ENCODE results near the gene ANTXR2.
"Not testable (repeated sequence)": the region's sequence is repeated elsewhere in the genome, so short reads cannot be mapped to it uniquely, and the experiment has no call there.

ANTXR2 gene

DNA sequence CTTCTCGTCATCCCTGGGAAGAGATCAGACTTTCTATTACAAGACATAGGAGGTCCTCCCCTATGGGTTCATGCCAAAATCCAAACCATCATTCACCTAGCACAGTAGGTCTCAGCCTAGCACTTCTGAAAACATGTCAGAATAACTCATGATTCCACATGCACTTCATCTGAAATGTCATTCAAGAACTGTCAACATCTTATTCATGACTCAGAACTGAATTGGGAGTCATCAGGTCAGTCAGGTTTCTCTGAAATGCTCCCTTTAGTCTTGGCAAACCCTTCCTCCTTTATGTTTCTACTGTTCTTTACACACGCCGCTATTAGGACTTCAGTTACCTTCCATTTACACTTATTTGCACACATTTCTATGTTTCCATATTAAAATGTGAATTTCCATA, 67.2 kb downstream of the ANTXR2 start:
- Mint-ChIP-seq H3K9me3 (no peaks in the 10 kb centered on the region), H3K27ac (no peak overlapping the region), H3K27me3 (no peaks in the 10 kb centered on the region), H3K36me3 (peaks cover 36% of the 10 kb centered on the region), H3K4me3 (no peak overlapping the region), H3K4me1 (peaks cover 41% of the 10 kb centered on the region)

DNA sequence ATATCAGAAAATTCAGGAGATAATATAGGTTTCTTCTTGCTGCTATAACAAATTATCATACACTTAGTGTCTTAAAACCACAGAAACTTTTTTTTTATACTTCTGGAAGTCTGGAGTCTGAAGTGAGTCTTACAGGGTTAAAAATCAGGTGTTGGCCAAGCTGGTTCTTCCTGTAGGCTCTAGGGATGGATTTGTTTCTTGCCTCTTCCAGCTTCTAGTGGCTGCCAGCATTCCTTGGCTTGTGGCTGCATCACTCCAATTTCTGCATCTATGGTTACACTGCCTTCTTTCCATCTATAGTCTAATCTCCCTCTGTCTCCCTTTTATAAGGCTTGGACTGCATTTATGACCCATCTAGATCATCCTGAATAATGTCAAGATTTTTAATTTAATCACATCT, 68.7 kb downstream of the ANTXR2 start:
- peaks cover 33% of the 10 kb centered on the region for H3K4me1 Mint-ChIP-seq
- no peaks in the 10 kb centered on the region for H3K9me3 Mint-ChIP-seq
- no peak overlapping the region for H3K4me3 Mint-ChIP-seq
- H3K36me3 Mint-ChIP-seq, result peaks cover 36% of the 10 kb centered on the region
- H3K27me3 Mint-ChIP-seq, result no peaks in the 10 kb centered on the region
- H3K27ac Mint-ChIP-seq, result no peak overlapping the region

DNA sequence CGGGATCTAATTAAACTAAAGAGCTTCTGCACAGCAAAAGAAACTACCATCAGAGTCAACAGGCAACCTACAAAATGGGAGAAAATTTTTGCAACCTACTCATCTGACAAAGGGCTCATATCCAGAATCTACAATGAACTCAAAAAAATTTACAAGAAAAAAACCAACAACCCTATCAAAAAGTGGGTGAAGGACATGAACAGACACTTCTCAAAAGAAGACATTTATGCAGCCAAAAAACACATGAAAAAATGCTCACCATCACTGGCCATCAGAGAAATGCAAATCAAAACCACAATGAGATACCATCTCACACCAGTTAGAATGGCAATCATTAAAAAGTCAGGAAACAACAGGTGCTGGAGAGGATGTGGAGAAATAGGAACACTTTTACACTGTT, 70.5 kb downstream of the ANTXR2 start:
- not testable (repeated sequence) for H3K27me3 Mint-ChIP-seq, H3K9me3 Mint-ChIP-seq, H3K4me3 Mint-ChIP-seq, H3K27ac Mint-ChIP-seq
- Mint-ChIP-seq H3K4me1 (peaks cover 34% of the 10 kb centered on the region), H3K36me3 (peaks cover 30% of the 10 kb centered on the region)

DNA sequence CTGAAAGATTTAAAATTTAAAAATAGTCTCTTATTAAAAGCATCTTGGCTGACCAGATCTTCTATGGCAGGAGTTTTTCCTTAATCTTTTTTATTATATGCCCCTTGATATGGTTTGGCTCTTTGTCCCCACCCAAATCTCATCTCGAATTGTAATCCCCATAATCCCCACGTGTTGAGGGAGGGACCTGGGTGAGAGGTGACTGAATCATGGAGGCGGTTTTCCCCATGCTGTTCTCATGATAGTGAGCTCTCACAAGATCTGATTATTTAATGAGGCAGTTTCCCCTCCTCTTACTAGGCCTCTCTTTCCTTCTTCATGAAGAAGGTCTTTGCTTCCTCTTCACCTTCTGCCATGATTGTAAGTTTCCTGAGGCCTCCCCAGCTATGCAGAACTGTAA, 74.0 kb downstream of the ANTXR2 start:
- H3K27ac Mint-ChIP-seq, H3K4me3 Mint-ChIP-seq, H3K9me3 Mint-ChIP-seq, H3K27me3 Mint-ChIP-seq: not testable (repeated sequence)
- peaks cover 24% of the 10 kb centered on the region for H3K4me1 Mint-ChIP-seq
- H3K36me3 Mint-ChIP-seq, result peaks cover 13% of the 10 kb centered on the region

DNA sequence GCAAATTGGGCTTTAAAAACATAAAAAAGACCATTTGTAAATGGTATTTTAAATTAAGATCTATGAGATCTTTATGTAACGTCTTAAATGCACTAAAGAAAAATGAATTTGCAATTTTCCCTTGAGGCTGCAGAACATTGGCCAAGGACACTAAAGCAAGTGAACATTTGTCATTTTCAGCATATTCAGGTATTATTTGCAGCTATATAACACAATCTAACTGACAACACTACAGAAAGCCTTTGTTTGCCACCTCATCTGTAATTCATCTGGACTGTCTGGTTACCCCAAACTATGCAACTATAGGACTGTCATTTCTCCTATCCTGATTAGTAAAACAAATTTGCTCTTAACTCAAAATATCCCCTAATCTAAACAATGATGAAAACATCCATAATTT, 74.8 kb downstream of the ANTXR2 start:
- H3K27ac Mint-ChIP-seq, result no peak overlapping the region
- H3K4me3 Mint-ChIP-seq, result no peak overlapping the region
- H3K4me1 Mint-ChIP-seq, result peaks cover 30% of the 10 kb centered on the region
- no peaks in the 10 kb centered on the region for H3K27me3 Mint-ChIP-seq
- peaks cover 15% of the 10 kb centered on the region for H3K36me3 Mint-ChIP-seq
- no peaks in the 10 kb centered on the region for H3K9me3 Mint-ChIP-seq

DNA sequence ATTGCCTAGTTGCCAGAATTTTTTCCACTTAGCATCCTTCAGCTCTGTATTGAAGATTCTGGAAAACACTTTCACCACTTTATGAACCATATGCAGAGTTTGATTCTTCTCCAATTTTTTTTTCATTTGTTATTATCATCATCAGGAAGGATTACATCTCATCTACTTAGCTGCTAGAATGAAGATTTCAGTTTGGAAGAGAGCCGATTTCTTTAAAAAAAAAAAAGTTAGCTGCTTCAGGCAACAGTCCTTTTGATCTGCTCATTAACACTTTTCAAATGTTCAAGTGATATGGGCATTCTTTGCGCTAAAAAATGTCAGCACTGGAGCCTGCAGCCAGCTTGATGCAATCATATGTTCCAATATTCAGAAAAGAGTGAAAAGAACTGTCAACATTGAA, 76.2 kb downstream of the ANTXR2 start:
- H3K36me3 Mint-ChIP-seq, result peaks cover 14% of the 10 kb centered on the region

DNA sequence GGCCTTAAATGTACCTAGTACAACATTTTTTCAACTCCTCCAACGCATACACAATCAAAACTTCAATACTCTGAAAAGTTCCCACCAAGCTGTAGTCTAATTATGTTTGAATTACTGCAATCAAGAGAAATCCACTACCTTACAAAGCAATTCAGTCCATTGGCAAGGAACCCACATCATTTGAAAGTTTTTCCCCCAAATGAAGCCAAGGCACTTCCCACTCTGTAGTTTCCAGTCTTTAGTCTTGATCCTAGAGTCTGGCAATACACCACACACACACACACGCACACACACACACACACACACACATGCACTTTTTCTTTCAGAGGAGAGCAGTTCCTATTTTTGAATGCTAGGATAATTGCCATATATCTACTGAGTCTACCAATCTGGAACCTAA, 79.6 kb downstream of the ANTXR2 start:
- Mint-ChIP-seq H3K27ac (no peak overlapping the region), H3K4me1 (peaks cover 48% of the 10 kb centered on the region), H3K27me3 (no peaks in the 10 kb centered on the region), H3K9me3 (no peaks in the 10 kb centered on the region), H3K4me3 (no peak overlapping the region), H3K36me3 (peaks cover 13% of the 10 kb centered on the region)

More for the DNA sequence above, 76.2 kb downstream of the ANTXR2 start:
- Mint-ChIP-seq H3K4me1 (peaks cover 36% of the 10 kb centered on the region), H3K4me3 (no peak overlapping the region), H3K27me3 (no peaks in the 10 kb centered on the region), H3K27ac (no peak overlapping the region), H3K9me3 (no peaks in the 10 kb centered on the region)

DNA sequence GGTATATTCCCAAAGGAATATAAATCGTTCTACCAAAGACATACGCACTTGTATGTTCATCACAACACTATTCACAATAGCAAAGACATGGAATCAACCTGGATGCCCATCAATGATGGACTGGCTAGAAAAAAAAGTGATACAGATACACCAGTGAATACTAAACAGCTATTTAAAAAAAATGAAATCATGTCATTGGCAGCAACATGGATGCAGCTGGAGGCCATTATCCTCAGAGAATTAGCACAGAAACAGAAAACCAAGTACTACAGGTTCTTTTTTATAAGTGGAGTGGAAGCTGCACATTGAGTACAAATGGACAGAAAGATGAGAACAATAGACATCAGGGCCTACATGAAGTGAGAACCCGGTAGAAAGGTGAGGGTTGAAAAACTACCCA, 81.4 kb downstream of the ANTXR2 start:
- Mint-ChIP-seq H3K4me1 (peaks cover 40% of the 10 kb centered on the region), H3K27ac (no peak overlapping the region), H3K4me3 (no peak overlapping the region), H3K36me3 (peaks cover 13% of the 10 kb centered on the region), H3K9me3 (no peaks in the 10 kb centered on the region), H3K27me3 (no peaks in the 10 kb centered on the region)

DNA sequence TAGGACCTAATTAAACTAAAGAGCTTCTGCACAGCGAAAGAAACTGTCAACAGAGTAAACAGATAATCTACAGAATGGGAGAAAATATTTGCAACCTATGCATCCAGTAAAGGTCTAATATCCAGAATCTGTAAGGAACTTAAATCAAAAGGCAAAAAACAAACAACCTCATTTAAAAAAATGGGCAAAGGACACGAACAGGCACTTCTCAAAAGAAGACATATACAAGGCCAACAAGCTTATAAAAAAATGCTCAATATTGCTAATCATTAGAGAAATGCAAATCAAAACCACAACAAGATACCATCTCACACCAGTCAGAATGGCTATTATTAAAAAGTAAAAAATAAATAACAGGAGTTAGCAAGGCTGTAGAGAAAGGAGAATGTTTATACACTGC, 81.9 kb downstream of the ANTXR2 start:
- peaks cover 13% of the 10 kb centered on the region for H3K36me3 Mint-ChIP-seq
- not testable (repeated sequence) for H3K4me3 Mint-ChIP-seq, H3K9me3 Mint-ChIP-seq, H3K27ac Mint-ChIP-seq, H3K27me3 Mint-ChIP-seq
- peaks cover 40% of the 10 kb centered on the region for H3K4me1 Mint-ChIP-seq

DNA sequence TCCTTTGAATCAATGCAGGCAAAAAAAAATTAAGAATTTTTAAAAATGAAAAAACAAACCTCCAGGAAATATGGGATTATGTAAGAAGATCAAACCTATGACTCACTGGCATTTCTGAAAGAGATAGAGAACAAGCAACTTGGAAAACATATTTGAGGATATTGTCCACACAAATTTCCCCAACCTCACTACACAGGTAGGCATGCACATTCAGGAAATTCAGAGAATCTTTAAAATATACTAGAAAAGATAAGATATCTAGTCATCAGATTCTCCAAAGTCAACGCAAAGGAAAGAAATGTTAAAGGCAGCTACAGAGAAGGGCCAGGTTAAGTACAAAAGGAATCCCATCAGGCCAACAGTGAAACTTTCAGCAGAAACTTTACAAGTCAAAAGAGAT, 85.6 kb downstream of the ANTXR2 start:
- Mint-ChIP-seq H3K4me3 (no peak overlapping the region), H3K9me3 (no peaks in the 10 kb centered on the region), H3K36me3 (peaks cover 10% of the 10 kb centered on the region), H3K27ac (no peak overlapping the region), H3K27me3 (no peaks in the 10 kb centered on the region), H3K4me1 (peaks cover 22% of the 10 kb centered on the region)

DNA sequence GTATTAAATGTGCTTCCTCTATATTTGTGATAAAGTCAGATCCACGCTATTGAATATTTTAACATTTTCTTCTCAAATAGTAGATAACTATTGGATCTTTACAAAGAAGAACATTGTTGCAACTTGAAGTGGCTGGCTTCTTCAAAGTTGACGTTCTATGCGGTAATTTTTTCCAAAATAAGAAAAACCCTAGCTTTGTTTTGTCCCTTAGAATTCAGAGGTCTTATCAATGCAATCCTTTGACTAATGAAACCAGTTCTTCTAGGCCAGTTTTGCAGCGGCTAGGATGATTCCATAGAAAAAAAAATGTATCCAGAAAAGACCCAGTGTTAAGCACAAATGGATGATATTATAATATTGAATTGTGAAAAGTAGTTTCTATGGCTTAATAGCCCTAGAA, 89.6 kb downstream of the ANTXR2 start:
- peaks cover 2% of the 10 kb centered on the region for H3K4me1 Mint-ChIP-seq
- H3K36me3 Mint-ChIP-seq, result peaks cover 8% of the 10 kb centered on the region
- no peak overlapping the region for H3K4me3 Mint-ChIP-seq
- H3K9me3 Mint-ChIP-seq, result no peaks in the 10 kb centered on the region
- H3K27me3 Mint-ChIP-seq, result no peaks in the 10 kb centered on the region
- H3K27ac Mint-ChIP-seq, result no peak overlapping the region

DNA sequence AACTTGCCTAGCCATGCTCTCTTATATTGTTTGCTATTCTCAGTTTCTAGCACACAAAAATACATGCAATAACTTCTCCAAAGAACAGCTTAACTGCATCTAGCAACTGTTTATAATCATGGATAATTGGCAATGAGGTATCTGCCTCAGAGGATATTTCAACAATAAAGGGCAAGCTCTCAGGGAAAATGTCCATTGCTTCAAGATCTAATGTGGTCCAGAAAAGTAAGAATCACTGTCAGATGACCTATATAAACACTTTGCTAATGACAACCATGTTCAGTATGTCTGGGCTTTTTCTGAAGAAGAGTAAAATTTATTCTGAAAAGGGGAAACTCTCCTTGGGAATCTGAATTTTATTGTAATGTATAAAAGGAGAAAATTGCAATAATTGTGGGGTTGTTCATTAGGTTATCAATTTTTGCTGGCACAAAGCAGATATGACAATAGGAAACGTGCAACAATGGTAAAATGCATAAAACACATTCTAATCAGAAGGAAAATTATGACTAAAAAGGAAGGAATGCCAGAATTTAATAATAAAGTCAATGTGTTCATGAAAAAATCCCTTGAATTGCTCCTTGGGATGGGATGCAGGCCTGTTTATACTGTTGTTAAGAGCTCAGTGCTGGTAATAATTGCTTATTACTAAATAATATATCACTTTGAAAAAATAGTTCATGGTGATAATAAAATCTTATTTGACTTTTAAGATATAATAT, 90.3 kb downstream of the ANTXR2 start:
- no peak overlapping the region for H3K27ac Mint-ChIP-seq
- no peaks in the 10 kb centered on the region for H3K27me3 Mint-ChIP-seq
- no peak overlapping the region for H3K4me3 Mint-ChIP-seq
- no peaks in the 10 kb centered on the region for H3K4me1 Mint-ChIP-seq
- H3K9me3 Mint-ChIP-seq, result no peaks in the 10 kb centered on the region
- H3K36me3 Mint-ChIP-seq, result peaks cover 8% of the 10 kb centered on the region

DNA sequence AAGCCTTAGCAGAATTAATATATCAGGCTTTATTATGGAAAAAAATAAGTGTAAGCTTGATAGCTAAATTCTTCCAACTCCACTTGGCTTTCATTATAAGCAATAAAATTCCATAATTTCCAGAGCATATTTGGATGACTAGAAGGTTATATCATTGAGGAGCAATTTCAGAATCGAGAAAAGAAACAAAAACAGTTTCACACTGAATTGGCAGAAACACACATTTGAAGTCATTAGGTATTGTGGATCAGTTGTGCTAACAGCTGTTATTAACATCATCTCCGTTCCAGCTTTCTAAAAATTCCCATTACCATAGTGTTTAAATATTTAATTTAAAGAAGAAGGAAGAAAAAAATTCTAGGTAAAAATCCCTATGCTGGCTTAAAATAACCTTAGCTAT, 92.6 kb downstream of the ANTXR2 start:
- H3K9me3 Mint-ChIP-seq, result no peaks in the 10 kb centered on the region

DNA sequence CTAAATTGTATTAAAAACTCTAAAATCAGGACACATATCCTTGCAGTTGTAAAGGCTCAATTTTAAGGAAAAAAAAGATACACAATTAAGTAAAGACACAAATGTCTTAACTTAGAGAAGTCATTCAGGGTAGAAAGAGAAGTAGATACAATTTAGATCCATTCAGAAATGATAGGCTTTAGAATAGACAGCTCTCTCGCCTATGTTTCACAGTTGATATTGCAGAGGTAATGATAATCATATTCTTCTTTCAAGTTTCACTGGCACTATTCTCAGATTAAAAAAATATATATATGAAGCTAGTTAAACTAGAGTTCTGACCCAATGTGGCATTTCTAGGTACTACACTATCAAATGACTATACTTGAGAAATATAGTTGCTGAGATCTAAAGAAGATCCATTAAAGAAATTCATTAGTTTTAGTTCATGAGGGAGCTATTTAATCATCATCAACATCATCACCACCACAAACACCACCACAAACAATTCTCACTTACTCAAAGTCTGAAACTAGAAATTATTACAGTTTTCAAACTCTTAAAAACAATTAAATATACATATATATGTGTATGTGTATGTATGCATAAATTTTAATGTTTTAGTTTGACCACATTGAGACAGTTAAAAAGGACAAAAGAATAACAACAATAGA, 93.1 kb downstream of the ANTXR2 start:
- peaks cover 20% of the 10 kb centered on the region for H3K36me3 Mint-ChIP-seq
- no peaks in the 10 kb centered on the region for H3K4me1 Mint-ChIP-seq
- H3K9me3 Mint-ChIP-seq, result no peaks in the 10 kb centered on the region

More for the DNA sequence above, 92.6 kb downstream of the ANTXR2 start:
- no peaks in the 10 kb centered on the region for H3K27me3 Mint-ChIP-seq
- H3K4me1 Mint-ChIP-seq, result no peaks in the 10 kb centered on the region
- no peak overlapping the region for H3K27ac Mint-ChIP-seq
- peaks cover 18% of the 10 kb centered on the region for H3K36me3 Mint-ChIP-seq
- no peak overlapping the region for H3K4me3 Mint-ChIP-seq

DNA sequence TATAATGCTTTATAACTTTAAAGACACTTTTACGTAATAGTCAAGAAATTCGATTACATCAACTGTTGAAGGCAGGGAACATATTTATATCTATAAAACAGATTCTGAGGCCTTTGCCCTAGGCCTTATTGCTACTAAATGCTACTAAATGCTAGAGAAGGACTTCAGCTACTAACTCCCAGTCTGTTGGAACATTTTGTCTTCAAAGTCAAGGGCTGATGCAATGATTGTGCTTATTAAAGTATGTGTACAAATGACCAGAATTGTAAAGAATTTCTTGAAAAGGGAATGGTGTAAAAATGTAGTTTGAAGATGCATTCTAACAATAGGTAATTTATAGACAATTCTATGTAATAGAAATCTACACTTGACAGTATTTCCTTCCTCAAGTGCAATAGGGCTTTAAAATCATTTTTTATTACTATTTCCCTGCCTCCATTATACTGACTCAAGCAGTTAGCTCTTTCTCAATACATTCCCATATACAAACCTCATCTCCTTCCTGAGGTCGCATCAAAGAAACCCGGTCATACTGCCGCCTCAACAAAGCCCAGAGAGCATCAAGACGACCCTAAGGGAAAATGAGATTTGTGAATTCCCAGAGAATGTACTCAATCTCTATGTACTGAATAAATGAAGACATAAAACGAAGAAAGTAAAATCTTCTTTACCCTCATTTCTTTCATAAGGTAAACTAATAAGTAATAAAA, 95.7 kb downstream of the ANTXR2 start:
- Mint-ChIP-seq H3K9me3 (no peaks in the 10 kb centered on the region), H3K27ac (no peak overlapping the region), H3K4me3 (no peak overlapping the region), H3K27me3 (no peaks in the 10 kb centered on the region), H3K36me3 (peaks cover 25% of the 10 kb centered on the region), H3K4me1 (no peaks in the 10 kb centered on the region)

More for the DNA sequence above, 93.1 kb downstream of the ANTXR2 start:
- H3K4me3 Mint-ChIP-seq, result no peak overlapping the region
- no peaks in the 10 kb centered on the region for H3K27me3 Mint-ChIP-seq
- no peak overlapping the region for H3K27ac Mint-ChIP-seq
